GM12875 (cell line): Measurements from ENCODE around the gene SPTBN1.
"Not testable (repeated sequence)": the region's sequence is repeated elsewhere in the genome, so short reads cannot be mapped to it uniquely, and the experiment has no call there.

Experiments used
- H3K4me3 ChIP-seq: one replicate; pipeline ENCODE4 v1.5.1; 2011; ENCODE audit warnings: low read depth, low read length, control low read depth
- TF ChIP-seq, protein P1 (sequence below): IDR thresholded peaks from 2 replicates; pipeline ENCODE4 v1.5.1; 2011; ENCODE audit warnings: low read depth, mild to moderate bottlenecking, control low read depth, inconsistent platforms, low read length, moderate library complexity, borderline replicate concordance; ENCODE audit not compliant: insufficient read depth

SPTBN1 gene

DNA sequence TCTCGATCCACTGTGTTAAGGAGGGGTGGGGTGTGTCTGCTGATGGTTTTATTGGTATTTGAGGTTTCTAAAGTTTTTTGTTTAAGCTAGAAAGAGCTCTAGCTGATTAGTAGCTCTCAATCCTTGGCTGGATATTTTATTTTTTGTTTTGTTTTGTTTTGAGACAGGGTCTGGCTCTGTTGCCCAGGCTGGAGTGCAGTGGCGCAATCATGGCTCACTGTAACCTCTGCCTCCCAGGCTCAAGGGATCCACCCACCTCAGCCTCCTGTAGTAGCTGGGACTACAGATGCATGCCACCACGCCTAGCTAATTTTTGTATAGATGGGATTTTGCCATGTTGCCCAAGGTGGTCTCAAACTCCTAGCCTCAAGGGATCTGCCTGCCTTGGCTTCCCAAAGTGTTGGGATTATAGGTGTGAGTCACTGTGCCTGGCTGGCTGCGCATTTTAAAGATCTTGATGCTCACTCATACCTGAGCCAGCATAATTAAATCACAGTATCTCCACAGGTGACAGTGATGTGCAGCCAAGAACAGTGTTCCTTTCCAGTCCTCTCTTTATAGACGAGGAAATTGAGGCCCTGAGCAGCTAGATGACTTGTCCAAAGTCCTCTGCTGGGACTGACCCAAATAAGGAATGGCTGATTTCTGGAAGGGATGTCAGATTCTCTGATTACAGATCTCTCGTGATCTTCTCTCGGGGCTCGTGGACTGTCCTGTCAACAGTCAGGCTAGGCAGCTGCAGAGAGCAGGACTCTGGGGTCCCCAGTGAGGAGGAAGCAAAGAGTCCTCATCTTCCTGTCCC, 44.5 kb downstream of the SPTBN1 start:
- H3K4me3 ChIP-seq = no peak overlapping the region
- TF ChIP-seq, protein P1, sequence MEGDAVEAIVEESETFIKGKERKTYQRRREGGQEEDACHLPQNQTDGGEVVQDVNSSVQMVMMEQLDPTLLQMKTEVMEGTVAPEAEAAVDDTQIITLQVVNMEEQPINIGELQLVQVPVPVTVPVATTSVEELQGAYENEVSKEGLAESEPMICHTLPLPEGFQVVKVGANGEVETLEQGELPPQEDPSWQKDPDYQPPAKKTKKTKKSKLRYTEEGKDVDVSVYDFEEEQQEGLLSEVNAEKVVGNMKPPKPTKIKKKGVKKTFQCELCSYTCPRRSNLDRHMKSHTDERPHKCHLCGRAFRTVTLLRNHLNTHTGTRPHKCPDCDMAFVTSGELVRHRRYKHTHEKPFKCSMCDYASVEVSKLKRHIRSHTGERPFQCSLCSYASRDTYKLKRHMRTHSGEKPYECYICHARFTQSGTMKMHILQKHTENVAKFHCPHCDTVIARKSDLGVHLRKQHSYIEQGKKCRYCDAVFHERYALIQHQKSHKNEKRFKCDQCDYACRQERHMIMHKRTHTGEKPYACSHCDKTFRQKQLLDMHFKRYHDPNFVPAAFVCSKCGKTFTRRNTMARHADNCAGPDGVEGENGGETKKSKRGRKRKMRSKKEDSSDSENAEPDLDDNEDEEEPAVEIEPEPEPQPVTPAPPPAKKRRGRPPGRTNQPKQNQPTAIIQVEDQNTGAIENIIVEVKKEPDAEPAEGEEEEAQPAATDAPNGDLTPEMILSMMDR = no peak

DNA sequence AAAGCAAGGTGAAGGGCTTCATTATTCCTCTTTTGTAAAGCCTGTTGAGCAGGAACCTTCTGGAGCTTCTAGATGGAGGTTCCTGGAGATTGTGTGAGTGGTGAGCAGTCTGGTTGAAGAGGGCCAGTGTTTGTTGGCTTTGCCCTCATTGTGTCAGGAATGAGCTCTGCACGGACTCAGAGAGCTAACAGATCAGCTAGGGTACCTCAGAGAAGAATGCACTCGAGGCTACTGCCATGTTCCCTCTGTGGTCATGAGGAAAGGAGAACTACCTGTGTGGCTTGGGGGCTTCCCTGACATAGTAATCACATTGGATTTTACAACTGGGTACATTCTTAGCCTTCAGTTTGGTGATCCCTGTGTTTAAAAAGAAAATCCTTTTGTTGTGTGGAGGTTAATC, 46.6 kb downstream of the SPTBN1 start:
- no peak overlapping the region for H3K4me3 ChIP-seq
- TF ChIP-seq, protein P1 = no peak

DNA sequence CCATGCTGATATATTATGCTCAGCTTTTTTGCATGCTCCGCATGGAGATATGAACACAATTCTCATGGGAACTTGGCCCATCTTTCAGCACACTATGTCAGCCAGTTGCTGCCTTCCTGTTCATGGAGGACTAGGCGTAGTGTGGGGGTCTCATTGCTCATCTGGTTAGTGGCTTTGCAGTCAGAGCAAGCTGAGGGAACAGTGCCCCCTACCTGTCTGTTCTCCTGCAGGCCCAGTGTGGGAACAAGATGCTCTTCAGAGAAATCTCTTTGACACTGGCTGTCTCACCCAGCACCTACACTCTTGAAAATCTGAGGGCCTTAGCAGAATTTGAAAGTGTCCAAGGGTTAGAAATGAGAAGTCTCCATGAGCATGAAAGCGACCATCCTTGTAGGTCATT, 47.1 kb downstream of the SPTBN1 start:
- TF ChIP-seq, protein P1 = peak; percentile 79

DNA sequence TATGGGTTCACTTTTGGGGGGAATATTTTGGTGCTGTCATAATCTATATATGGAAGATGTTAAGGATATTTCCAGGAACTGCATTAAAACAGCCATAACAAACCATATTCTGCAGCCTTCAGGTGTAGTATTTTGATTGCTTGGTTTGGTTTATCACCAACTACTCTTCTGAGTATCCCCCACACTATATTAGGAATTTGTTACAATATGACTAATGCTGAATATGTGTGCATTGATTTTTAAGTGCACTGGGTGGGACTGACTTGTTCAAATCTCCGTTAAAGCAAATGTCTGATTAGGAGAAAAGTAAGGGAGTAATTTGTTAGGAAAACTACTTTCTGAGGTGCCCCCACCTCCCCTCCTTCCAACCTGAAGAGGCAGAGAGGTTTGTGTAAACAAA, 47.7 kb downstream of the SPTBN1 start:
- TF ChIP-seq, protein P1 = no peak
- no peak overlapping the region for H3K4me3 ChIP-seq

More for the DNA sequence above, 47.1 kb downstream of the SPTBN1 start:
- H3K4me3 ChIP-seq = no peak overlapping the region

DNA sequence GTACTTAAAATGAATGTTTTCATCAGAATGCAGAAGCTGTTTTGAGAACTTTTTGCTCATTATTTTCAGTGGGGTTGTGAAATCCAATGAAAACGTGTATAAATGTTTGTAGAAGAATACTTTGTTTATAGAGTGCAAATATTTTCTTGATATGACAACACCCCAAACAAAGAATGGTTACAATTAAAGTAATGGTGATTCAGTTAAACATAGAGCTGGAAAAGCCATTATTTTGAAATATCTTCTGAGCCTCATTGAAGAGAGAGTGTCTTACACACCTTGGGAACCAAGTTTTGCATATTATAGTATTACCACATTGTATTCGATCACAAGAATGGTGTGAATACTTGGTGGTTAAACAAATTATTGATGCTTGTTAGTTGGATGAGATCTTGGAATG, 48.7 kb downstream of the SPTBN1 start:
- H3K4me3 ChIP-seq = no peak overlapping the region
- TF ChIP-seq, protein P1 = no peak

DNA sequence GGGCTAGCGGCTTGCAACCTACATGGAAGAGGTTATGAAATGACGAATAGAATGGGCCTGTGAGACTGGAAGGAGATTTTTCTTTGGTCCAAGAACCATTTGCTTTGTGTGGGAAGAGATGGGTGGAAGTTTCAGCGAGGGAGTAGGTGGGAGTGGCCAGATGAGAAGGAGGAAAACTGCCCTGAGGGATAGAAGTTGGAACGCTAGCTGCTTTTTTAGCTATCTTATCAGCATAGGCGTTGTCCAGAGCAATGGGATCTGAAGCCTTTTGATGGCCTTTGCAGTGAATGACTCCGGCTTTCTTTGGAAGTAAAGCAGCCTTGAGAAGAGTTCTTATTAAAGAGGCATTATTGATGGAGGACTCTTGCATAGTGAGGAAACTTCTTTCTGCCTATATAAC, 52.4 kb downstream of the SPTBN1 start:
- no peak overlapping the region for H3K4me3 ChIP-seq
- TF ChIP-seq, protein P1 = no peak

DNA sequence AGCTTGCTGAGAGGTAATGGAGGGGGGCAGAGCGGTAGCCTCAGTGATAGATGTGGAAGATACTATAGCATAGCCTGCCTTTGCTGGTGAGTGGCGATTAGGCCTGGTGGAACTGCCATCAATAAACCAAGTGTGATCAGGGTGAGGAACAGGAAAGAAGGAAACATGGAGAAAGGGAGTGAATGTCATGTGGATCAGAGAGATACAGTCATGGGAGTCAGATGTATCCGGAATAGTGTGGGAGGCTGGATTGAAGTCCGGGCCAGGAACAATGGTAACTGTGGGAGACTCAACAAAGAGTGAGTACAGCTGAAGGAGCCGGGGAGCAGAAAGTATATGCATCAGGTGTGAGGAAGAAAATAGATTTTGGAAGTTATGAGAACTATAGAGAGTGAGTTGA, 52.9 kb downstream of the SPTBN1 start:
- H3K4me3 ChIP-seq = not testable (repeated sequence)
